Colonic mucosa (tissue), 4 donors: ENCODE results near the gene CCDC60. TPM values are rescaled to one million over a fixed set of nuclear protein-coding genes. Genes with fewer than 3 reads are reported as not detected.

Experiments
- DNase-seq: peaks from one replicate; pipeline ENCODE4 v3.0.0-alpha.2; 2020
- H3K27ac ChIP-seq: fragments of 200-600 bp; one replicate; pipeline ENCODE4 v1.8.0; 2021
- H3K27me3 ChIP-seq: fragments of 200-600 bp; one replicate; pipeline ENCODE4 v1.8.0; 2021
- H3K36me3 ChIP-seq: fragments of 200-600 bp; one replicate; pipeline ENCODE4 v1.8.0; 2021
- H3K4me1 ChIP-seq: fragments of 200-600 bp; one replicate; pipeline ENCODE4 v1.8.0; 2021; ENCODE audit warnings: mild to moderate bottlenecking
- H3K4me3 ChIP-seq: fragments of 200-600 bp; one replicate; pipeline ENCODE4 v1.8.0; 2021
- H3K9ac ChIP-seq, 2 donors: one replicate each; pipeline ENCODE4 v1.7.0; 2013; ENCODE audit warnings: control low read depth in 2 of 2, low read depth in 2 of 2, low read length in 2 of 2
- H3K9me3 ChIP-seq: fragments of 200-600 bp; one replicate; pipeline ENCODE4 v1.8.0; 2021
- CTCF ChIP-seq: fragments of 200-600 bp; IDR thresholded peaks from one replicate; pipeline ENCODE4 v1.8.0; 2022; ENCODE audit warnings: antibody characterized with exemption, mild to moderate bottlenecking
- intact Hi-C: fragments of 100-400 bp; cut with DNase I; formaldehyde crosslinking; loops from one replicate; pipeline ENCODE4 v1.14.1; 2022
- total RNA-seq, 2 donors: library from RNA; stranded (reverse); fragmentation: NEBNext Ultra II Directional in 1 of 2; extraction: Animal tissue kit (Norgen Biotek cat#: 25700) in 1 of 2; gene quantifications; one replicate each; pipeline ENCODE4 v1.2.1, GENCODE V29; 2021
- donor health status: healthy.
- donor health status: DM: no; HTN: no; CAD: no.
- donor health status: DM: no; HTN: no; CAD: no.

The CCDC60 gene
- total RNA-seq, 2 donors from 2014 or later = 1.3 to 2.3 TPM

- TF ChIP-seq CTCF = no peak
These were observed 142.4 kb downstream of the CCDC60 start for GRCh38 chr12:119476951-119477350.

GRCh38 chr12:119479121-119479561 lies 144.6 kb downstream of the CCDC60 start:
- intact Hi-C loops = no loop called here
- Histone ChIP-seq H3K9me3 (no peaks in the 10 kb centered on the region), H3K36me3 (no peaks in the 10 kb centered on the region), H3K4me3 (no peak overlapping the region), H3K27me3 (no peaks in the 10 kb centered on the region), H3K9ac (no peak overlapping the region), H3K27ac (no peak overlapping the region), H3K4me1 (no peaks in the 10 kb centered on the region)
- no peak for TF ChIP-seq CTCF
- DNase-seq = no peak

More at GRCh38 chr12:119476951-119477350, 142.4 kb downstream of the CCDC60 start:
- no peaks in the 10 kb centered on the region for H3K27me3 ChIP-seq
- H3K9me3 ChIP-seq = no peaks in the 10 kb centered on the region
- H3K4me1 ChIP-seq = no peaks in the 10 kb centered on the region
- no peak overlapping the region for H3K9ac ChIP-seq
- no peaks in the 10 kb centered on the region for H3K36me3 ChIP-seq
- DNase-seq = no peak
- intact Hi-C loops = no loop called here
- no peak overlapping the region for H3K27ac ChIP-seq
- no peak overlapping the region for H3K4me3 ChIP-seq

GRCh38 chr12:119480551-119480950 lies 146.0 kb downstream of the CCDC60 start:
- no peak overlapping the region for H3K27ac ChIP-seq
- no peaks in the 10 kb centered on the region for H3K9me3 ChIP-seq
- no peak for TF ChIP-seq CTCF
- no peak overlapping the region for H3K4me3 ChIP-seq
- DNase-seq = no peak
- H3K27me3 ChIP-seq = no peaks in the 10 kb centered on the region
- no peaks in the 10 kb centered on the region for H3K4me1 ChIP-seq
- intact Hi-C loops = no loop called here
- H3K36me3 ChIP-seq = no peaks in the 10 kb centered on the region
- H3K9ac ChIP-seq = no peak overlapping the region

- no peak overlapping the region for H3K4me3 ChIP-seq
- no peak overlapping the region for H3K27ac ChIP-seq
- no peaks in the 10 kb centered on the region for H3K9me3 ChIP-seq
- no peaks in the 10 kb centered on the region for H3K27me3 ChIP-seq
- no peak for TF ChIP-seq CTCF
- no peak overlapping the region for H3K9ac ChIP-seq
- intact Hi-C loops = no loop called here
- DNase-seq = no peak
- H3K4me1 ChIP-seq = no peaks in the 10 kb centered on the region
- H3K36me3 ChIP-seq = no peaks in the 10 kb centered on the region
These were observed 152.1 kb downstream of the CCDC60 start for GRCh38 chr12:119486599-119487154.

GRCh38 chr12:119491814-119492213 lies 157.3 kb downstream of the CCDC60 start:
- no peak for TF ChIP-seq CTCF
- no peaks in the 10 kb centered on the region for H3K4me1 ChIP-seq
- H3K9ac ChIP-seq = no peak overlapping the region

More at GRCh38 chr12:119491814-119492213, 157.3 kb downstream of the CCDC60 start:
- Histone ChIP-seq H3K36me3 (no peaks in the 10 kb centered on the region), H3K27ac (no peak overlapping the region), H3K27me3 (no peaks in the 10 kb centered on the region), H3K9me3 (no peaks in the 10 kb centered on the region), H3K4me3 (no peak overlapping the region)
- no peak for DNase-seq
- intact Hi-C loops = no loop called here
